Spleen (tissue), 7 donors: ENCODE measurements around the gene SHANK1.

Source experiments
- CTCF ChIP-seq, 11 experiments: fragments of 200-600 bp in 7 of 11; fragments of 450-650 bp in 4 of 11; sonication (generic) in 4 of 11; IDR thresholded peaks in 8 of 11; conservative IDR thresholded peaks in 3 of 11; 1 replicate in 7 of 11; 2 replicates in 4 of 11; pipeline versions ENCODE4 v1.4.0 to v1.8.0; 2016 to 2021; ENCODE audit warnings: antibody characterized with exemption in 11 of 11, inconsistent platforms in 4 of 11, mild to moderate bottlenecking in 1 of 11
- POLR2AphosphoS5 ChIP-seq, 3 donors: sonication (generic); formaldehyde crosslinking; IDR thresholded peaks; one replicate each; pipeline ENCODE4 v1.5.1; 2017; ENCODE audit warnings: antibody characterized with exemption in 3 of 3
- donor health status: DM: no; HTN: no; CAD: no; lungs with moderate emphysema.
- donor health status: DM: no; HTN: no; CAD: no.
- donor health status: DM: no; HTN: no; CAD: no.

- no peak for TF ChIP-seq CTCF (IDR thresholded peaks at IDR 0.05 in 8 of 11, conservative IDR thresholded peaks at IDR 0.05 in 3 of 11)
- TF ChIP-seq POLR2AphosphoS5 (IDR thresholded peaks at IDR 0.05), result no peak
These were observed 42.9 kb downstream of the SHANK1 start for GRCh38 chr19:50676625-50677197.
